HG03432 (cell line): ENCODE data around the gene ABLIM2.

Experiments
- ATAC-seq: cut with Tn5 transposase; IDR thresholded peaks from one replicate; pipeline ENCODE4 v1.9.1; 2021; ENCODE audit warnings: mild to moderate bottlenecking, moderate library complexity; ENCODE audit not compliant: unreplicated experiment

ABLIM2 gene

DNA sequence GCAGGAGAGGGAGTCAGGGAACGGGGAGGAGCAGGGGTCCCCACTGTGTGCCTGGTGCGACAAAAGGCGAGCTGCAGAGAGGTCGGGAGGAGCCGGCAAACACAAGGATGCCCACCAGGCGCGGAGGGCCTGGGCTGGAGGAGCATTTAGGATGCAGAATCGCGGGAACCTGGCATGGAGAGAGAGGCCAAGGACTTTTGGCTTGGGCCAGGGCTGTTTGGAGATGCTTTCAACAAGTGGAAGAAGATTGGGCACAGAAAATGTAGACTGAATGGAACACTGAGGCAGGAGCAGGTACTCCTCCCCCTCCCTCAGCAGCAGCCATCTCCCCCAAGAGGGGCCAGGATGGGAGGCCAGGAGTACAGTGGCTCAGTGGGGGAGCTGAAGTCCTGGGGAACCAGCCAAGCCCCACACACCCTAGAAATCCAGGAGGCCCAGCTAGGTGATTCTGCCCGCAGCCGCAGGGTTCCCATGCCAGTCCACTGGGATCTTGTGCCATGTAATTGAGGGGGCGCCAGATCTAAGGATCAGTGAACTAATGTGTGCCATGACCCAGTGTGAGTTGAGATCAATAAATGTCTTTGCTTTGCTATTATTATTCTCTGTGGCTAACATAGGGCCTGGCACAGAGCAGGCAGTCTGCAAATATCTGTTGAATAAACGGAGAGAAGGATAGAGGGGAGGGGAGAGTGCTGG is 1.1 kb upstream of the ABLIM2 start:
- no peak for ATAC-seq

DNA sequence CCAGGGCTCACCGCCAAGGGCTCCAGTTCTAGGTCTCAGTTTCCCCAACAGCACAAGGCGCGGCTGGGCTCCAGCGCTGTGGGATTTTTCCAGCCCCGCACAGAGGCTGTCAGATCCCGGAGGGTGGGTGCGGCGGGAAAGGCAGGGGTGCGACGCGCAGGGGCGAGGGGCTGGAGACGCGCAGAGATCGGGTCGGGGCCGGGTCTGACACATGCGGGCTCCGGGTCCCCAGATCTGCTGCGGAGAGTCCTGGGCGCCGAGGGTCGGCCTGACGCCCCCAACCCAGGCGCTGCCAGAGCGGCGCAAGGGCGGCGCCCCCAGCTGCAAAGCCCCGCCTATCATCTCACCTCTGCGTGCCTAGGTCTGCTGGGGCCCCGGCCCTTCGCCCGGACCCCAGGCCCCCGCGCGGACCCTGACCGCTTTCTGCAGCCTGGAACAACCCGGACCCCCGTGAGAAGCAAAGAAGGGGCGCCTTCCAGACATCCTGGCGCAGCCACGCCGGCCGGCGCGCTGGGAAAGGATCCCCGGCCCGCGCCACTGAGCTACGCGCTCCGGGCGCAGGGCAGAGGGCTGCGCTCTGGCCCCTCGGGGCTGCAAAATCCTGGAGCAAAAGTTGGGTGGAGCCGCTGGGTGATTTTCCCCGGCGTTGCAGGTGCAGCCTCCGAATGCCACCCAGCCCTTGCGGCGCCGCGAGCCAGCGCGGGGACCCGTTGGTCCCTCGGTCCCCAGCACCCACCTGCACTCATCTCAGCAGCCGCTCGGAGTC is 486 bp downstream of the ABLIM2 start:
- no peak for ATAC-seq

DNA sequence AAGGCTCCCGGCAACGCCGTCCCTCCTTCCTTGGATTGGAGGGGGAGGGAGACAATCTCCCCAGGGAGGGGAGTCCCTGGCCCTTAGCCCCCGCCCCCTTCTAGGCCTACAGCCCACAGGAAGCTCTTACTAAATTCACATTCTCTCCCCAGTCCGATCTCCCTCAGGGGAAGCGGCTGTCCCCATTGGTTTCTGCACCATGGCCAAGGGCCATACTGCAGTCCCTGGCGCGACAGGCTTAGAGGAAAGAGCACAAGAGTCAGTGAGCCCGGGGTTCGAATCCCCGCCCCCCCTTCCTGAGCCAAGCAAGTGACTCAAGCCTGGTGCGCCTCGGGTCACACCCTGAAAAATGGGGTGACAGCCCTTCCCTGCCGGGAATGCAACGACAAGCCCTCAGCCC is 1.1 kb downstream of the ABLIM2 start:
- no peak for ATAC-seq

DNA sequence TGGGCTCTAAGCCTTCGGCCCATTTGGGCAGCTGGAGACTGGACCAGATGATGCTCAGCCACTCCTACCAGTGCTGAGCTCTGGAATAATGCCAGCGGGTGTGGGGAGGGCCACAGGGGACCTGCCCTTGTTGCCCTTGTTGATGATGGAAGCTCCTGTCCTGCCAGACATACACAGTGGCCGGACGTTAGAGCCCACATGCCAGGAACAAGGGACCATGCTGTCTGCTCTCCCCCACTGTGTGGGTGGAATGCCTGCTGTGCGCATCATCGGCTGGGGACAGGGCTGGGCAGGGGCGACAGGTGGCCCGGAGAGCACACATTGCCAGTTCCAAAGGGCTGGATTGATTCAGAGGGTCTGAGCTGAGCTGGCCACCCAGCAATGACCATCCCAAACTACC is 2.0 kb downstream of the ABLIM2 start:
- ATAC-seq = no peak

DNA sequence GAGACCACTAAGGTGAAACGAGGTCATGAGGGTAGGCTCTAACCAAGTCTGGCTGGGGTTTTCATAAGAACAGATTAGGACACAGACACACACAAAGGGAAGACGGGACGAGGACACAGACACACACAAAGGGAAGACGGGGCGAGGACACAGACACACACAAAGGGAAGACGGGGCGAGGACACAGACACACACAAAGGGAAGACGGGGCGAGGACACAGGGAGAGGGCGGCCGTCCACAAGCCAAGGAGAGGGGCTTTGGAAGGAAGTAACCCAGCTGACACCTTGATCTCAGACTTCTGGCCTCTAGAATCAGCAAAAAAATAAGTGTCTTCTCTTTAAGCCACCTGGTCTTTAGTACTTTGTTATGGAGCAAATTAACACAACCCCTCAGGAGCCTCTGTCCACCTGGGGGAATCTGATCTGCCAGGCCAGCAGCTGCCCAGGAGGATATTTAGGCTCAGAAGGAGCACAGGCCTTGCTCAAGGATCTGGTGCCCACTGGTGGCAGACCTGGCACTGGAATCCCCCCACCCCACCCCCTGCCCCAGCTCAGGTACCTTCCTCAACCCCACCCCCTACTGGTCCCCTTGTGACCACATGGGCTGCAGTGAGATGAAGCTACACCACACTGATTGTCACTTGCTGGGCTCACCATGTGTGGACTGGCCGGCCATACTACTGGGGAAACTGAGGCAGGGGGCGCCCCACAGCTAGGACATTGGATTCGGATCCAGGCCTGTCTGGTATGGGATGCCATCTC is 2.8 kb downstream of the ABLIM2 start:
- no peak for ATAC-seq

DNA sequence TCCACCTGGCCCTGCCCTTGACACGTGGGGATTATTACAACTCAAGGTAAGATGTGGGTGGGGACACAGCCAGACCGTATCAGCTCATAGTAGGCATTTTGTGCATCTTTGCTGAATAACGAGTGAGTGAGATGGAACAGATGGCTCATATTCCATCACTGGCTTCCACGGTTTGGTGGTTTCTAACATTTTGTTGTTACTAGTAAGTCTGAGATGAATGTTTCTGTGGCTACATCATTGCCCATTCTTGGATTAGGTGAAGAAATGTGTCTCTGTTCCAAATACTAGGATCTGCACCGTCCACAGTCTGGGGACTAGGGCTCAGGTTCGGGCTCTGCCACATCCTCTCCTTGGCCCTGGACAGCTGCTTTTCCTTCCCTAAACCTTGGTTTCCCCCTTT is 3.6 kb downstream of the ABLIM2 start:
- ATAC-seq = no peak

DNA sequence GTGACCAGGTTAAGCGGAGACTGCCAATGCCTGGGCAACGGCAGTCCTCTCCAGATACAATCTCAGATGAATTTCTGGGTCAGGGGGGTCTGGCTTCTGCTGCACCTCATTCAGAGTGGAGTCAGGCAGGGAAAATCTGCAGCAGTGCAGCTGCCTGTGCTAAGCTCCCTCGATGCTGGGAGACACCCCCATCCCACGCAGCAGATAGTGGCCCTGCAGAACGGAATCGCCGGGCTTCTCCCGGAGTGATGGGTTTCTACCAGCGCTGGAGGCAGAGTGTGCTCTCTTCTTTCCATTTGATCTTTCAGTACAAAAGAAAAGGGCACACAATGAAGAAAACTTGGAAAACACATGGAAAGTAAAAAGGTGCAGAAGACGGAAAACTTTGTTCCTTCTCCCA is 5.2 kb downstream of the ABLIM2 start:
- ATAC-seq = no peak

DNA sequence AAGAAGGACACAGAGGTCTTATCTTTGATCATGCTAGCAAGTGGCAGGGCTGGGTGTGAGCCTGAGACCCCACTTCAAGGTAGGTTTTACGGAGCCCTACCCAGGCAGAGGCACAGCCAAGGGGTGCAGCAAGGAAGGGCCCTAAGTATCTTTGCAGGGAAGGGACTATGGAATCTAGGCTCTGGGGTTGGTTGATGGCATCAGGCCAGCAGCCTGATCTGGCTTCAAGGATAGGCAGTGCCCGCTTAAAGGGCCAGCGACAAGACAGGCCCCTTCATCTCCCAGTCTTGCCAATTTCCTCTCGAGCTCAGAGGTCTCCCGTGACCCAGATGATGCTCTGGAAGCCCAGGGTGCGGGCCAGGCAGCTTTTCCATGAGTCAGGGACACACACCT is 5.8 kb downstream of the ABLIM2 start:
- no peak for ATAC-seq

DNA sequence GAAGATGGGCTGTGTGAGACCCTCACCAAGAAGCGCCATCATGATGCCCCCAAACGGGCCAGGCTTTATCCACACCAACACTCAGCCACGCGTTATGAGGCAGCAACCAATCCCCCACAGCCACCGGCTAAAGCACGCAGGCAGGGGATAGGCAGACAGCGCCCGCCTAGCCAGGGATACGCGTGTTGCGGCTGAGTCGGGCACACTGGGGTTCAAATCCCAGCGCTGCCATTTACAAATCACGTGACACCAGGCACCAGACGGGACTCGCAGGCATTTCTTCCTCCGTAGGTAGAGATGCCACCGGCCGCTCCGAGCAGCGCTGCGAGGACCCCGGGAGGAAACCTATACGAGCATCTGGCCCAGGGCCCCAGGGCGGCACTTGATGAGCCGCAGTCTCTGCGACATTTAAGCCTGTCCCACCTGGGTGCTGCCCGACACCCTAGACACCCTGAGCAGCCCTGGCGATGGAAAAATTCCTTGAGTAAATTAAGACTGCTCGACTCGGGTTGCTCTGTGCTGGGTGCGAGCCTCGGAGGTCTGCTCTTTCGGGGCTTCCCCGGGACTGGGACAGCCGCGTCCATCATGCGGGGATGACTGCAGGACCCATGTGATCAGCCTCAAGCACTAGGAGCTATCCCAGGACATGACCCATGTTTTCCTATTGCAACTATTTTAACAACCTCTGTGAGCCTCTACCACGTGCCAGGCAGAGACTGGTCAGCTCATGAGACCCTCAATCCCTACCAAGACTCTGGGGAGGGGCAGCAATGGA is 6.3 kb downstream of the ABLIM2 start:
- ATAC-seq = no peak

DNA sequence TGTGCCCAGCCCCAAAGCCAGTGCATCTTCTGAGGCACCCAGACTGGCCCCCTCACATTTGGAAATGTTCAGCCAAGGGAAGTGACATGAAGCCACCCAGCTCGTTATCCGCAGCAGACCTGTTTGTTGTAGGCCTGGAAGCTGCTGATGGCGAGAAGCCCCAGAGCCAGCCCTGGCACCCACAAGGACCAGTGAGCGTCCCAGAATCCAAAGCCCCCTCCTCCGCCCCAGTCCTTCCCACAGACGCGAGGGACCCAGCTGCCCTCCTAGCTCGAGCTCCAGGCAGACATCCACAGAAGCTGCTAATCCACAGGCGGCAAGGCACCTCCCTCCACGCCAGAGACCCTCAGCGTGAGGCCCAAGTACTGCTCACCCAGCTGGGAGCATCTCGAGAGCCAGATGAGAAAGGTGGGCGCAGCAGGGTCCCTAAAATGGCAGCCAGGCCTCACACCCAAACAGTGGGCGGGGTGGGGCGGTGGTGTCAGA is 7.4 kb downstream of the ABLIM2 start:
- ATAC-seq = no peak

DNA sequence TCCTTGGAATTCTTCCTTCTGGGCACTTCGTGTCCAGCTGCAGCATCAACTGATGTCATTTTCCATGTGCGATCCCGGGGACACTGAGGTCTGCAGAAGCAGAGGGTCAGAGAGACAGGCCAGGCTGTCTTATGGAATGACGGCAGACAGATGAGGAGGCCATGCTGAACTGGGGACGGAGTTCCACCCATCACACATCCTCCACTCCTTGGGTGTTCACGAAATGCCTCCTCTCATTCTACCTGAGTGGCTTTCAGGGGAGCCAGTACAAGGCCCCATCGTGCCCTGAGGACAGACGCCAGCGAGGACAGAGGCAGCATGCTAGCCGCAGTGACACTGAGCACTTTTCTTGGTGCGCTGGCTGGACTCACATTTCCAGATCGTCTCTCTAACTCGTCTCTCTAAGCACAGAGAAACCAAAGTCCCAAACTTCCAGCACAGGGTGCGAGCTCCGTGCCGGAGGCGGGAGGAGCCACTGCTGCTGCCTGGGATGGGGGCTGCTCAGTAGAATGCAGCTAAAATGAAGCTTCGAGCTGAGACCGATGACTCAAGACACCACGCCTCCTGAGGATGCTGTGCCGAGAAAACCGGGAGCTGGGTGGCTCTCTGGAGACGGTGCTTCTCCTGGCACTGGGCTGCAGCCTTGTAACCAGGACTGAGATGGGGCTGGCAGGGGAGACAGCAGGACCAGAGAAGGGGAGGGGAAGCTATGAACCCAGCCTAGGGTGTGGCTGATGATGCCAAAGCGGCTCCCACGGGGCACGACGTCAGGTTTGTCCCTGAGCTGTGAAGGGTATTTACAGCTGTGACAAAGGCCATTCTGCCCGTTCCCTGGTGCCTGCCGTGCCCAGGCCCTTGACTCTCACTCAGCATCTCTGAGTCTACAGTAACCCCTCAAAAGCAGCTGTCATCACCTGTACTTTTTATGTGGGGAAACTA is 8.2 kb downstream of the ABLIM2 start:
- ATAC-seq = no peak

DNA sequence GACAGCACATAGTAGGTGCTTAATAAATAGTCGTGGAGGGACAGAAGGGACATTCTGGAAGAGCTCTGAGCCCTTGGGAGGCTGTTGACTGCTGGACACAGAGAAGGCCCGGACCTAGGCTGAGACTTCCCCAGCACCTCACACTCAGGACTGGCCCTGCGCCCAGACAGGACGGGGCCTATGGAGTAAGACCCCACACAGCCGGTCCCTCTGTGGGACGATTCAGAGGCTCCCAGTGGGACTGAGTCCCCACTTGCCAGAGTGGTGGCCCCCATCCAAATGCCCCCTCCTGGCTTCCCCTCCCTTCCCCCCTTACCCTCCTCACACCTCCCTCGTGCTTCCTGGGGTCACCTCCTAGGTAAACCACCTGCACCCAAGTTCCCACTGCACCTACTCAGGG is 8.9 kb downstream of the ABLIM2 start:
- no peak for ATAC-seq

DNA sequence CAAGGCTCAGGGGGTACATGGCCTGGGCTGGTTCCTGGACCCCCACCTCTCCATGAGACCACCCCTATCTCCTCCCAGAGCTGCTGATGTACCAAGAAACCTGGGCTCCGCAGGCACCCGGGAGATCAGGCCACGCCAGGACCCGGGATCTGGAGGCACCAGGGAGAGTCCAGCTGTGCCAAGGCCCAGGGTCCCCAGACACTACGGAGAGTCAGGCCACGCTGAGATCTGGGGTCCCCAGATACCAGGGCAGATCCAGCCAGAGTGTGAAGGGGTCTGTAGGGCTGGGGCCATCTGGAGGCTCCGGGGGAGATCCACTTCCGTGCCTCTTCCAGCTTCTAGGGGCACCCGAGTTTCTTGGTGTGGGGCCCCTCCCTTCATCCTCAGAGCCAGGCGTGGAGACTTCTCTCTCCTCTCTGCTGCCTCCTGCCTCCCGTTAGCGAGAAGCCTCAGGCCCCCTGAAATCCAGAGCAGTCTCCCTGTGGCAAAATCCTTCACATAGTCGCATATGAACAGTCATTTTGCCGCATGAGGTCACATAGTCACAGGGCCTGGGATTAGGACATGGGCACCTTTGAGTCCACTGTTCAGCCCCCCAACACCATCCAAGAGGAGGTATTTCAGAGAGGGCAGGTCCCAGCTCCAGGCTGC is 9.7 kb downstream of the ABLIM2 start:
- ATAC-seq = no peak

DNA sequence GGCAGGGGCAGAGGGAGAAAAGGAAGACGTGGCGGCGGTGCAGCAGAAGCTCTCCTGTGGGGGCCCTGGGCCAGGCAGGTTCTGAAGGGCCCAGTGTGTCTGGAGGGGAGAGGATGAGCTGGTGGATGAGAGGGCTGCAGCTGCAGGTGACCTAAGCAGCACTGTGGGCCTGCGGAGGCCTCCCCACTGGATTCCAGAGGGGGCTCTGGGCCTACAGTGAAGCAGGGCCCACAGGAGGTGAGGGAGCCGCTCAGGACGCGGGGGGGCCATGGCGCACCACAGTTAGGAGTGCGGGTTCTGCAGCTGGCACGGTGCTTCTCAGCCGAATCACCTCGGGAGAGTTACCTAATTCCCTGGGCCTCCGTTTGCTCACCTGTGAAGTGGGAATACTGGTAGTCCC is 10.5 kb downstream of the ABLIM2 start:
- no peak for ATAC-seq

DNA sequence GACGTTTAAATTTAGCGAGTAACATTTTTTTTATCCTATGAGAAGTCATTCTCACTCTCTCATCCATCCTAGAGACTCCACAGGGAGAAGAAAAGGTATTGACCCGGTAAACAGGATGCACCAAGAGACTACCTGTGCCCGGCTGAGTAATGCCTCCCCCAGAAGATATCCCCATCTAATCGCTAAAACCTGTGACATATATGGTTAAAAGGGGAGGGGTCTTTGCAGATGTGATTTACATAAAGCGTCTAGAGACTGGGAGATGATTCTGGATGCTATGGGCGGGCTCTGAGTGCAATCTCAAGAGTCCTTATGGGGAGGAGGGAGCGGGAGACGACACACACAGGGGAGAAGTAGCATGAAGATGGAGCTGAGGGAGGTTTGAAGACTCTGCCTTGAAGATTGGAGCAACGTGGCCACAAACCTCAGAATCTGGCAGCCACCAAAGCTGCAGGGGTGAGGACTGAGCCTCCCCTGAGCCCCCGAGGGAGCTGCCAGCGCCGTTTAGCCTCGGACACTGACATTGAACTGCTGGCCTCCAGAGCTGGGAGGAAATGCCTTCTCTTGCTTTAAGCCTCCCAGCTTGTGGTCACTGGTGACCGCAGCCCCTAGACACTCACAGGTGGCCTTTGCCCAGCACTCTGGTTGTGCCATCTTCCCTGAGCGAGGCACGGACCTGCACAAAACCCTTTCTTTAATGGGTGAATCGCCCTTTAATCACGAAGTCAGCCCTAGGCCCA is 11.2 kb downstream of the ABLIM2 start:
- no peak for ATAC-seq

DNA sequence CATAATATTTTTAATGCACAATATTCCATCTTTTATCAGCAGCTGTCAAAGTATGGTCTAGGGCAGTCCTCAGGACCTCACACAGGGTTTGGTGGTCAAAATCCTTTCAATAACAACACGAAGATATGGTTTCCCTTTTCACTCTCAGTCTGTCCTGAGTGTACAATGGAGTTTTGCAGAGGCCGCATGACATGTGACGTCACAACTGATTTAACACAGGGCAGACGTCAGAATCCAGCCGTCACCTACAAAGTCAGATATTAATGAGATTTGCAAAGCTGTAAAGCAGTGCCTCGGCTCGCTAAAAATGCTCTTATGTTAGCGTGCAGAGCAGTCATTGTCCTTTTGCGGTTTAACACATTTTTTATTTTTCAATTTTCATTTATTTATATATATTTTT is 12.5 kb downstream of the ABLIM2 start:
- no peak for ATAC-seq

DNA sequence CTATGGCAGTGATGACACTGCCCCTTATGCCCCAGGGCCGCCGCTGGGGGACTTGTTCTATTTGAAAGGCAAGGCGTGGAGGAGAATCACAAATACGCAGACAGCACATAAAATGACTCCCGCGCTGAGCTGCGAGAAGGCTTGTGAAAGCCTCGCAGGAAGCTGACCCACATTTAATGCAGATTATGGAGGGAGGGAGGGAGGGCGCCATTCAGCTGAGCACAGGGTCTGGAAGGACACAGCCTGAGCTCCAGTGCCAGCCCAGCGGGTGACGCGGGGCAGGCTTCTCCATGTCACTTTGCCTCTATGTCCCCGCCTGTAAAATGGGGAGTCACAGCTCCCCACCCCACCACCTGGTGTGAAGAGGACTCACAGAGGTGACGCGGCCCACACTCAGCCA is 14.3 kb downstream of the ABLIM2 start:
- ATAC-seq = no peak

DNA sequence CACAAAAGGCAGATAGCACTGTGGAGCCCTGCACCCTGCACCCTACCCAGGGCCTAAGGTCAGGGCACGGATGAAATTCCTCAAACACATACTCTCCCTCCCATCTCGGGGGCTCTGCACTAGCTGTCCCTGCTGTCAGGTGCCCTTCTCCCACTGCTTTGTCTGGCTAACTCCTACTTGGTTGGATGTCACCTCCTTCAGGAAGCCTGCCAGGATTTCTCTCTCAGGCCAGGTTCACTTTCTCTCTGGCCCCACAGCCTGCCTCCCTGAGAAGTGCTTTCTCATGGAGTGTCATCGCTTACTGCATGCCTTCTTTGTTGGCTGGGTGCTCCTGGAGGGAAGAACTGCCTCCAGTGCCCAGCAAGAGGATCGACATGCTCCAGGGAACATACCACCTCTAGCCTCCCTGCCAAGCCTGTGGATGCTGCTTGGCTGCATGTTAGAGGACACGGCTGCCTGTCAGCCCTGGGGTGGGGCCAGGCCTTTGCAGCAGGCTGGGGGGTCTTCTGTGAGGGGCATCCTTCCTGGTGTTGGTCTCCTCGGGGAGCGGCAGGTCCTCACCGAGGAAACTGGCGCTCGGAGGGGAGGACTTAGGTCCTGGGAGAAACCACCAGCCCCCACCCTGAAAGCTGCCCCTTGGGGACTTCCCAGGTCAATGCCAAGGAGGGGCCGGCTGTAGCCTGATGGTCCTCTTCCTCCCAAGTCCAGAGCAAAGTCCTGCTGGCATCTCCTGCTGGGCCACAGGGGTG is 15.0 kb downstream of the ABLIM2 start:
- ATAC-seq = no peak
